GM12892 (cell line): ENCODE measurements around the gene NIPBL.

Experiments
- POLR2A ChIP-seq: IDR thresholded peaks from 2 replicates; pipeline ENCODE4 v1.6.1; 2011; ENCODE audit warnings: low read depth, low read length, control low read depth
- POLR2AphosphoS5 ChIP-seq: IDR thresholded peaks from 2 replicates; pipeline ENCODE4 v1.6.1; 2011; ENCODE audit warnings: low read depth, low read length, control low read depth

DNA sequence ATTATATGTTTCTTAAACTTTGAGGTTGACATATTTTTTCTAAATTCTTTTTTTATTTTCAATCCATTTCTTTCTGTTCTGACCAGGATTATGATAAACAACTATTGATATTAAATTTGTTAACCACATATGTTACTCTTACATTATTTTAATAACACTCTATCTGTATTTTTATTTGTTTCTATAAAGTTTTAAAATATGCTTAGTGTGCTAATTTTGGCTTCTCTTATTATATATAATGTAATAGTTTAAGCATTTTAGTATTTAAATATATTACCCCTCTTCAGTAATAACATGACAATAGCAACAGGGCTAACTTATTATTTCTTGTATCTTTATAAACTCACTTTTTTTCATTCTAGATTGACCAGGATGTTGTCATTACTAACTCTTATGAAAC, 137.8 kb downstream of the NIPBL start:
- no peak for TF ChIP-seq POLR2AphosphoS5
- no peak for TF ChIP-seq POLR2A
